Measurements from ENCODE around the gene USP54.

- TF ChIP-seq CTCF (IDR thresholded peaks at IDR 0.05) (no peak), POLR2A (IDR thresholded peaks at IDR 0.05) (no peak)
These were observed 78.9 kb downstream of the USP54 start for GRCh38 chr10:73512207-73512743.

Data from uterus (tissue), 2 donors.